ENCODE data around the gene TEX13B.

Gene TEX13B

GRCh38 chrX:108022491-108023089 lies 40.4 kb upstream of the TEX13B start:
- H3K36me3 ChIP-seq (ENCODE audit: control insufficient read depth, insufficient read depth, low read length): no peaks in the 10 kb centered on the region
- H3K4me3 ChIP-seq (replicated peaks; ENCODE audit: low read depth, low read length): no peak overlapping the region
- DNase-seq (ENCODE audit: extremely low read depth, insufficient read length): no peak
- TF ChIP-seq CTCF (IDR thresholded peaks at IDR 0.05; ENCODE audit: insufficient read depth, low read length, poor library complexity, severe bottlenecking): no peak
- no peaks in the 10 kb centered on the region for H3K27me3 ChIP-seq (replicated peaks; ENCODE audit: control insufficient read depth, insufficient read depth, low read length)

- peak; percentile 60 for TF ChIP-seq CTCF (IDR thresholded peaks at IDR 0.05; ENCODE audit: insufficient read depth, low read length, poor library complexity, severe bottlenecking)
- Histone ChIP-seq H3K36me3 (ENCODE audit: control insufficient read depth, insufficient read depth, low read length) (no peaks in the 10 kb centered on the region), H3K27me3 (replicated peaks; ENCODE audit: control insufficient read depth, insufficient read depth, low read length) (no peaks in the 10 kb centered on the region), H3K4me3 (replicated peaks; ENCODE audit: low read depth, low read length) (no peak overlapping the region)
- no peak for DNase-seq (ENCODE audit: extremely low read depth, insufficient read length)
These were observed 38.5 kb upstream of the TEX13B start for GRCh38 chrX:108020631-108021030.

- Histone ChIP-seq H3K27me3 (replicated peaks; ENCODE audit: control insufficient read depth, insufficient read depth, low read length) (no peaks in the 10 kb centered on the region), H3K4me3 (replicated peaks; ENCODE audit: low read depth, low read length) (no peak overlapping the region), H3K36me3 (ENCODE audit: control insufficient read depth, insufficient read depth, low read length) (no peaks in the 10 kb centered on the region)
- no peak for DNase-seq (ENCODE audit: extremely low read depth, insufficient read length)
- TF ChIP-seq CTCF (IDR thresholded peaks at IDR 0.05; ENCODE audit: insufficient read depth, low read length, poor library complexity, severe bottlenecking): no peak
These were observed 37.3 kb upstream of the TEX13B start for GRCh38 chrX:108019382-108019875.

- TF ChIP-seq CTCF (IDR thresholded peaks at IDR 0.05; ENCODE audit: insufficient read depth, low read length, poor library complexity, severe bottlenecking): no peak
- Histone ChIP-seq H3K4me3 (replicated peaks; ENCODE audit: low read depth, low read length) (no peak overlapping the region), H3K27me3 (replicated peaks; ENCODE audit: control insufficient read depth, insufficient read depth, low read length) (no peaks in the 10 kb centered on the region), H3K36me3 (ENCODE audit: control insufficient read depth, insufficient read depth, low read length) (no peaks in the 10 kb centered on the region)
- DNase-seq (ENCODE audit: extremely low read depth, insufficient read length): no peak
These were observed 36.6 kb upstream of the TEX13B start for GRCh38 chrX:108018656-108019381.

GRCh38 chrX:108001218-108001814 lies 19.1 kb upstream of the TEX13B start:
- TF ChIP-seq CTCF (IDR thresholded peaks at IDR 0.05; ENCODE audit: insufficient read depth, low read length, poor library complexity, severe bottlenecking): peak; percentile 83
- H3K27me3 ChIP-seq (replicated peaks; ENCODE audit: control insufficient read depth, insufficient read depth, low read length): no peaks in the 10 kb centered on the region
- no peak overlapping the region for H3K4me3 ChIP-seq (replicated peaks; ENCODE audit: low read depth, low read length)
- DNase-seq (ENCODE audit: extremely low read depth, insufficient read length): no peak
- no peaks in the 10 kb centered on the region for H3K36me3 ChIP-seq (ENCODE audit: control insufficient read depth, insufficient read depth, low read length)

All from GM06990 (cell line).